ENCODE measurements around the gene PAH. TPM values are rescaled to one million over a fixed set of nuclear protein-coding genes. Genes with fewer than 3 reads are reported as not detected.

Gene PAH
- total RNA-seq, 2 experiments from 2014 or later = not detected

- Mint-ChIP-seq H3K27ac (no peak overlapping the region), H3K27me3 (peaks cover 13% of the 10 kb centered on the region), H3K4me3 (no peak overlapping the region), H3K36me3 (no peaks in the 10 kb centered on the region), H3K9me3 (no peaks in the 10 kb centered on the region), H3K4me1 (ENCODE audit: low read depth) (no peaks in the 10 kb centered on the region)
- intact Hi-C loops (cut with micrococcal nuclease) = no loop called here
- no peak for DNase-seq
- ChIA-PET CTCF (interaction anchor here (0.6 to 2.3 kb wide), 4 partner anchors 9 to 609 kb away, joined by 3 to 12 read pairs (median 3); no protein-coding TSS in a partner anchor), POLR2A (no interaction called here)
Measured at GRCh38 chr12:102939670-102940222, 22.7 kb upstream of the PAH start.

- POLR2A ChIA-PET = no interaction called here
- Mint-ChIP-seq H3K27ac (no peak overlapping the region), H3K4me1 (ENCODE audit: low read depth) (no peaks in the 10 kb centered on the region), H3K4me3 (no peak overlapping the region), H3K9me3 (no peaks in the 10 kb centered on the region), H3K36me3 (no peaks in the 10 kb centered on the region), H3K27me3 (peaks cover 13% of the 10 kb centered on the region)
- intact Hi-C loops (cut with micrococcal nuclease) = no loop called here
- CTCF ChIA-PET = interaction anchor here (1.4 to 2.3 kb wide), 2 partner anchors 10 to 610 kb away, joined by 3 to 12 read pairs; no protein-coding TSS in a partner anchor
- no peak for DNase-seq
Measured at GRCh38 chr12:102939059-102939458, 22.0 kb upstream of the PAH start.

- peaks cover 8% of the 10 kb centered on the region for H3K27me3 Mint-ChIP-seq
- no peaks in the 10 kb centered on the region for H3K36me3 Mint-ChIP-seq
- ChIA-PET CTCF (no interaction called here), POLR2A (no interaction called here)
- intact Hi-C loops (cut with micrococcal nuclease) = no loop called here
- no peaks in the 10 kb centered on the region for H3K4me1 Mint-ChIP-seq (ENCODE audit: low read depth)
- no peaks in the 10 kb centered on the region for H3K9me3 Mint-ChIP-seq
- no peak overlapping the region for H3K4me3 Mint-ChIP-seq
- DNase-seq = no peak
- no peak overlapping the region for H3K27ac Mint-ChIP-seq
Measured at GRCh38 chr12:102933168-102933567, 16.1 kb upstream of the PAH start.

GRCh38 chr12:102927220-102927619, 10.2 kb upstream of the PAH start:
- no peak overlapping the region for H3K27ac Mint-ChIP-seq
- no peak overlapping the region for H3K4me3 Mint-ChIP-seq
- intact Hi-C loops (cut with micrococcal nuclease) = no loop called here
- no peak for DNase-seq
- no peaks in the 10 kb centered on the region for H3K36me3 Mint-ChIP-seq
- no peaks in the 10 kb centered on the region for H3K4me1 Mint-ChIP-seq (ENCODE audit: low read depth)
- ChIA-PET CTCF (no interaction called here), POLR2A (no interaction called here)
- no peaks in the 10 kb centered on the region for H3K9me3 Mint-ChIP-seq
- peaks cover 9% of the 10 kb centered on the region for H3K27me3 Mint-ChIP-seq

- intact Hi-C loops (cut with micrococcal nuclease) = no loop called here
- peaks cover 9% of the 10 kb centered on the region for H3K27me3 Mint-ChIP-seq
- no peak for DNase-seq
- no peaks in the 10 kb centered on the region for H3K36me3 Mint-ChIP-seq
- no peaks in the 10 kb centered on the region for H3K9me3 Mint-ChIP-seq
- no peak overlapping the region for H3K27ac Mint-ChIP-seq
- peaks cover 3% of the 10 kb centered on the region for H3K4me1 Mint-ChIP-seq (ENCODE audit: low read depth)
- ChIA-PET CTCF (no interaction called here), POLR2A (no interaction called here)
- no peak overlapping the region for H3K4me3 Mint-ChIP-seq
Measured at GRCh38 chr12:102921240-102921639, 4.2 kb upstream of the PAH start.

DNA sequence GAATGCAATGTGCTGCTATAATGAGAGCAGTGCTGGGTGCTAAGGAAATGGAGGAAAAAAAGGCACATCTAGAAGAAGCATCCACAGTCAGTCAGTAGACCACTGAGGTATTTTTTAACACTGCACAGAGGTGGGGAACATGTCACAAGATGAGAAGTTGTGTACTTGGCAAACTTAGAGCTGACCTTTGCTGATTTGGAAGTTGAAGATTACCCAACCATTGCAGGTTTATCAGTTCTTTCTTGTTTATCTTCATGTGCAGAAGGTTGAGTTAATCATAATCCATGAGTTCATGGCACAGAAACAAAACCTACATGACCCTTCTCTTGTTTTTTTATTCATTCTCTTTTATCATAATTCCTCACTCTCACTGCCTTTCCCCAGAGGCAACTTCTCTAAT, 3.2 kb upstream of the PAH start:
- H3K36me3 Mint-ChIP-seq = no peaks in the 10 kb centered on the region
- intact Hi-C loops (cut with micrococcal nuclease) = no loop called here
- no peak overlapping the region for H3K27ac Mint-ChIP-seq
- no peaks in the 10 kb centered on the region for H3K9me3 Mint-ChIP-seq
- H3K4me1 Mint-ChIP-seq (ENCODE audit: low read depth) = peaks cover 3% of the 10 kb centered on the region
- no peak for DNase-seq
- ChIA-PET POLR2A (no interaction called here), CTCF (no interaction called here)
- H3K4me3 Mint-ChIP-seq = no peak overlapping the region
- peaks cover 4% of the 10 kb centered on the region for H3K27me3 Mint-ChIP-seq

- DNase-seq = no peak
- Mint-ChIP-seq H3K27ac (no peak overlapping the region), H3K4me1 (ENCODE audit: low read depth) (peaks cover 3% of the 10 kb centered on the region), H3K4me3 (no peak overlapping the region), H3K9me3 (no peaks in the 10 kb centered on the region), H3K27me3 (peaks cover 2% of the 10 kb centered on the region), H3K36me3 (no peaks in the 10 kb centered on the region)
- CTCF ChIA-PET = no interaction called here
- POLR2A ChIA-PET = no interaction called here
- intact Hi-C loops (cut with micrococcal nuclease) = no loop called here
Measured at GRCh38 chr12:102918840-102919239, 1.8 kb upstream of the PAH start.

DNA sequence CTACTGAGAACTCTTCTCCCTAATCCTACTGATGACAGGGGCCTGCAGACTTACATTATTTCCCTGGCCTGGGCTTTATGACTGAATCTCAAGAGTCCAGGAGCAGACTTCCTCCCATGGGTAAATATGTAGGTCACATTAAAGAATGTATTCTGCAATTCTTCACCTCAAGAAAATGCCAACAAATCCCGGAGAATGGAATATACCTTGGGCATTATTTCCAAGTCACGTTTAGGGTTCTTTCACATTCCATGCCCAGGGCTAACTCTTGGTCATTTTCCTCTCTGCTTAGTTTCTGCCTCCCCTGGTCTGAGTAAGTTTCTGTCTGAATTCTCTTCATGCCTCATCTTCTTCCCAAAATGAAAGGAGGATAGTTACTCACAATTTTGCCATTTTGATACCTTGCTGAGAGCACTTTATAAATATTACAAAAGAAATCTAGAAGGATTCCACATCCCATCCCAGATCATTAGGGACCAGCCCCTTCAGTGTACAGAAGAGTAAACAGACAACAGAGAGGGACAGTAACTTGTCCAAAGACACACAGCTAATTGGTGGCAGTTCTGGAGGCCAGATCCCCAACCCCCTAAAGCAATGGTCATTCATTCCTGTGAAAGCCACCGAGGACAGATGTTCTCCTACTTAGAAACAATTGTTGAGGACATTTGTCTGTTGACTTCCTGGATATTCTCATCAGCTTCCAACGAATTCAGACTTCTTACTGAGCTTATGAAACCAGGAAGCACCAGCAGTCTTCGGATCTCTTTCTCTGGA, 605 bp downstream of the PAH start:
- DNase-seq = no peak
- Mint-ChIP-seq H3K4me3 (no peak overlapping the region), H3K27ac (no peak overlapping the region), H3K27me3 (peaks cover 2% of the 10 kb centered on the region), H3K9me3 (no peaks in the 10 kb centered on the region), H3K36me3 (no peaks in the 10 kb centered on the region), H3K4me1 (ENCODE audit: low read depth) (peaks cover 3% of the 10 kb centered on the region)
- ChIA-PET POLR2A (no interaction called here), CTCF (no interaction called here)
- intact Hi-C loops (cut with micrococcal nuclease) = no loop called here

DNA sequence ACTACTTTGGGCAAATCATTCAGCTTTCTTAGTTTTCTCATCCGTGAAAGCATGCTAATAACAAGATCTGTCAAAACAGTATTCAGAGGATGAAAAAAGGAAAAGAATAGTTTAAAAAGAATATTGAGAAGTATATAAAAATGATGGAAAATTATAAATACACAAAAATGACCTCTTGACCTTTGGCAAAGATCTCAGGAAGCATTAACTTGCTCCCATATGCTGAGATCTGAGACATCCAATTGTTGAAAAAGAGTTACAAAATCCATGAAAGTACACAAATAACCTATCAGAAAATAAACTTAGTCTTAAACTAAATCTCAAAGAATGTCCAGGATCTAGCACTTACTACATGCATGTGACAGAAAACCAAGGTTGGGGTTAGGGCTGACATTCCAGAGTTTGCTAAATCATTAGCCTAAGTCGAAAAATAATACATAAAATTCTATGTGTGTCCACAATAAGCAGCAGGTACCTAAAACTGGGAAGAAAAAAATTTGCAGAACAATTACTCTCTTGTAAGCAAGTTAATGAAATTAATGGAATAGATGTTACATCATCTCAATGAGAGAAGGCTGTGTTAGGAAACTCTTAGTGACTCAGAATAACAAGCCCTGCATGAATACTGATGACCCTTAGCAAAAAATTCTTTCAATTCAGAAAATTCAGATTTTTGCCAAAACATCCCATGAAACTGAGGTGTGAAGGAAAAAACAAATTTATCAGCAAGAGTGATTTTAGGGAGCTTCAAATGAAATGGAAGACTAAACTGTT, 3.4 kb downstream of the PAH start:
- Mint-ChIP-seq H3K27me3 (peaks cover 2% of the 10 kb centered on the region), H3K27ac (no peak overlapping the region), H3K4me1 (ENCODE audit: low read depth) (peaks cover 3% of the 10 kb centered on the region), H3K4me3 (no peak overlapping the region), H3K36me3 (no peaks in the 10 kb centered on the region), H3K9me3 (no peaks in the 10 kb centered on the region)
- ChIA-PET POLR2A (no interaction called here), CTCF (interaction anchor here (0.5 kb wide), 1 partner anchor 583 kb away, joined by 3 read pairs; no protein-coding TSS in a partner anchor)
- DNase-seq = no peak
- intact Hi-C loops (cut with micrococcal nuclease) = no loop called here

- ChIA-PET POLR2A (no interaction called here), CTCF (no interaction called here)
- no peaks in the 10 kb centered on the region for H3K36me3 Mint-ChIP-seq
- intact Hi-C loops (cut with micrococcal nuclease) = no loop called here
- H3K4me3 Mint-ChIP-seq = no peak overlapping the region
- no peak overlapping the region for H3K27ac Mint-ChIP-seq
- H3K9me3 Mint-ChIP-seq = no peaks in the 10 kb centered on the region
- no peaks in the 10 kb centered on the region for H3K4me1 Mint-ChIP-seq (ENCODE audit: low read depth)
- no peaks in the 10 kb centered on the region for H3K27me3 Mint-ChIP-seq
- no peak for DNase-seq
Measured at GRCh38 chr12:102912258-102912657, 4.8 kb downstream of the PAH start.

GRCh38 chr12:102911320-102911719, 5.7 kb downstream of the PAH start:
- H3K36me3 Mint-ChIP-seq = no peaks in the 10 kb centered on the region
- intact Hi-C loops (cut with micrococcal nuclease) = no loop called here
- no peak overlapping the region for H3K4me3 Mint-ChIP-seq
- ChIA-PET CTCF (no interaction called here), POLR2A (no interaction called here)
- H3K27me3 Mint-ChIP-seq = no peaks in the 10 kb centered on the region
- no peak for DNase-seq
- no peak overlapping the region for H3K27ac Mint-ChIP-seq
- H3K9me3 Mint-ChIP-seq = no peaks in the 10 kb centered on the region
- no peaks in the 10 kb centered on the region for H3K4me1 Mint-ChIP-seq (ENCODE audit: low read depth)

DNA sequence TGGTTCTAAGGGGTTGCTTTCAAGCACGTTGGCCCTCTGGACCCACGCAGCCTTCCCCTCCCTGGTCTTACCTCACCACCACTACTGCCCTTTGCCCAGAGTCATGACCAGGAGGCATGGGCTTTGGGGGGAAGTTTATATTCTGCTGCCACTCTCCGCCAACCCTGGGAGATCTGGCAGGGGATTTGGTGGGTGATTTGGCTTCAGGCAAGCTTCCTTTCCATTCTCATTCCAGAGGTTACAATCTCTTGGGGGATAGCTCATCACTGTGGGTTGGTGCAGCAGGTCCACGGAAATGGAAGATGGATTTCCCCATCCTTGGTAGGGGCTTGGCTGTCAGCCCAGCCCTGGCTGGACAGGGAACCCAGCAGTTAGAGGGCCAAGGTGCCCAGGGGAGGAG, 6.3 kb downstream of the PAH start:
- intact Hi-C loops (cut with micrococcal nuclease) = no loop called here
- H3K9me3 Mint-ChIP-seq = no peaks in the 10 kb centered on the region
- no peak for DNase-seq
- H3K4me1 Mint-ChIP-seq (ENCODE audit: low read depth) = no peaks in the 10 kb centered on the region
- ChIA-PET CTCF (no interaction called here), POLR2A (no interaction called here)
- no peaks in the 10 kb centered on the region for H3K27me3 Mint-ChIP-seq
- H3K4me3 Mint-ChIP-seq = no peak overlapping the region
- no peaks in the 10 kb centered on the region for H3K36me3 Mint-ChIP-seq
- H3K27ac Mint-ChIP-seq = no peak overlapping the region

DNA sequence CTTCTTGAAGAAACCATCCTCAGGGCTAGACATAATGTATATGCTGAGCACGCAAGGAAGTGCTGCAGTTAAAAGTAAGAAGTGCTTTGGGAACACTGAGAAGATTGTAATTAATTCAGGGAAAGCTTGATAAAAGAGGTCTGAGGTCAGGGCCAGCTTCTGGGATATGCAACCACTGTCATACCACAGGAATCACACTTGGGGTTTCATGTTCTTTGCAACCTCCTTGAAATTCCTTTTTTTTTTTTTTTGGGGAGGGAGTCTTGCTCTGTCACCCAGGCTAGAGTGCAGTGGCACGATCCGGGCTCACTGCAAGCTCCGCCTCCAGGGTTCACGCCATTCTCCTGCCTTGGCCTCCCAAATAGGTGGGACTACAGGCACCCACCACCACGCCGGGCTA, 6.9 kb downstream of the PAH start:
- H3K9me3 Mint-ChIP-seq = no peaks in the 10 kb centered on the region
- H3K4me3 Mint-ChIP-seq = no peak overlapping the region
- no peak for DNase-seq
- ChIA-PET CTCF (no interaction called here), POLR2A (no interaction called here)
- intact Hi-C loops (cut with micrococcal nuclease) = no loop called here
- H3K27me3 Mint-ChIP-seq = no peaks in the 10 kb centered on the region
- no peaks in the 10 kb centered on the region for H3K4me1 Mint-ChIP-seq (ENCODE audit: low read depth)
- no peak overlapping the region for H3K27ac Mint-ChIP-seq
- no peaks in the 10 kb centered on the region for H3K36me3 Mint-ChIP-seq

Data from activated CD4-positive, alpha-beta memory T cell treated with anti-CD3 and anti-CD28 coated beads for 36 hours (primary cell).